Measurements from ENCODE around the gene SPAG16.

GRCh38 chr2:213723707-213724106 is 439.4 kb downstream of the SPAG16 start:
- TF ChIP-seq CTCF (IDR thresholded peaks at IDR 0.05; ENCODE audit: low read depth, low read length) (no peak), EZH2phosphoT487 (IDR thresholded peaks at IDR 0.05; ENCODE audit: low read depth) (no peak)
